Fibroblast of mammary gland (primary cell): ENCODE measurements around the gene POLR3K.

Source experiments
- DNase-seq: peaks from one replicate; pipeline ENCODE4 v3.0.0-alpha.2; 2010; ENCODE audit warnings: low read depth
- H3K4me3 ChIP-seq: 2 replicates; pipeline ENCODE4 v1.5.1; 2011; ENCODE audit warnings: low read depth, mild to moderate bottlenecking, low read length, moderate library complexity; ENCODE audit not compliant: control insufficient read depth
- CTCF ChIP-seq: conservative IDR thresholded peaks from 2 replicates; pipeline ENCODE4 v1.5.1; 2011; ENCODE audit warnings: low read depth, low read length, inconsistent platforms; ENCODE audit not compliant: control insufficient read depth, insufficient read depth

The POLR3K gene

GRCh38 chr16:53346-54236 is at the start of gene POLR3K, which contains the start of gene SNRNP25:
Gene POLR3K (minus strand): TSS chr16:53608. CDS start chr16:53586, 22 bp downstream.
Gene SNRNP25 (plus strand): TSS chr16:53828. CDS start chr16:54017, 189 bp downstream.
- peak; percentile 96 for DNase-seq
- H3K4me3 ChIP-seq, result peak within 1 kb of the TSS; percentile 86
- TF ChIP-seq CTCF, result no peak

- H3K4me3 ChIP-seq, result no peak overlapping the region
- DNase-seq, result peak; percentile 75
- TF ChIP-seq CTCF, result no peak
These were observed 48.9 kb upstream of the POLR3K start for GRCh38 chr16:102060-102855.

GRCh38 chr16:101586-101985 is 48.2 kb upstream of the POLR3K start:
- no peak overlapping the region for H3K4me3 ChIP-seq

GRCh38 chr16:100989-101388 is 47.6 kb upstream of the POLR3K start:
- DNase-seq, result no peak
- no peak for TF ChIP-seq CTCF
- H3K4me3 ChIP-seq, result no peak overlapping the region

More at GRCh38 chr16:101586-101985, 48.2 kb upstream of the POLR3K start:
- TF ChIP-seq CTCF, result no peak
- DNase-seq, result no peak

- TF ChIP-seq CTCF, result no peak
- H3K4me3 ChIP-seq, result no peak overlapping the region
- peak; percentile 34 for DNase-seq
These were observed 44.4 kb upstream of the POLR3K start for GRCh38 chr16:97822-98221.

GRCh38 chr16:96935-97381 is 43.5 kb upstream of the POLR3K start:
- TF ChIP-seq CTCF, result peak; percentile 97
- no peak overlapping the region for H3K4me3 ChIP-seq
- peak; percentile 88 for DNase-seq
